ENCODE data around the gene CHST5. TPM values are rescaled to one million over a fixed set of nuclear protein-coding genes. Genes with fewer than 3 reads are reported as not detected.

CHST5 gene
- not detected for total RNA-seq

GRCh38 chr16:75535901-75536300 is at the start of gene CHST5:
Gene CHST5 (minus strand): TSS chr16:75536108. CDS start chr16:75530384, 5,724 bp downstream.
- Histone ChIP-seq H3K27me3 (no peaks in the 10 kb centered on the region), H3K36me3 (no peaks in the 10 kb centered on the region), H3K9me3 (no peaks in the 10 kb centered on the region), H3K4me1 (peaks cover 0 to 3% of the 10 kb centered on the region in 2 donors), H3K27ac (no peak within 1 kb of the TSS), H3K4me3 (peak within 1 kb of the TSS in 1 of 2 donors; percentile 33)
- DNase-seq (ENCODE audit: low spot score in 2 of 2), result no peak
- no peak for TF ChIP-seq CTCF (IDR thresholded peaks at IDR 0.05)
- intact Hi-C loops (cut with DNase I), result no loop called here

- Histone ChIP-seq H3K27me3 (no peaks in the 10 kb centered on the region), H3K27ac (no peak overlapping the region), H3K36me3 (peaks cover 6 to 12% of the 10 kb centered on the region in 2 donors), H3K4me3 (no peak overlapping the region), H3K4me1 (no peaks in the 10 kb centered on the region), H3K9me3 (no peaks in the 10 kb centered on the region)
- no peak for TF ChIP-seq CTCF (IDR thresholded peaks at IDR 0.05)
- intact Hi-C loops (cut with DNase I), result no loop called here
- DNase-seq (ENCODE audit: low spot score in 2 of 2), result no peak
These were observed 48.2 kb upstream of the CHST5 start for GRCh38 chr16:75584108-75584507.

GRCh38 chr16:75579281-75579834 is 43.5 kb upstream of the CHST5 start:
- Histone ChIP-seq H3K27ac (no peak overlapping the region), H3K4me1 (no peaks in the 10 kb centered on the region), H3K36me3 (peaks cover 49 to 54% of the 10 kb centered on the region in 2 donors), H3K27me3 (no peaks in the 10 kb centered on the region), H3K9me3 (no peaks in the 10 kb centered on the region), H3K4me3 (no peak overlapping the region)
- DNase-seq (ENCODE audit: low spot score in 2 of 2), result no peak
- intact Hi-C loops (cut with DNase I), result no loop called here
- no peak for TF ChIP-seq CTCF (IDR thresholded peaks at IDR 0.05)

- H3K9me3 ChIP-seq, result no peaks in the 10 kb centered on the region
- H3K27ac ChIP-seq, result no peak overlapping the region
- H3K27me3 ChIP-seq, result no peaks in the 10 kb centered on the region
- no peak overlapping the region for H3K4me3 ChIP-seq
- no peaks in the 10 kb centered on the region for H3K4me1 ChIP-seq
- TF ChIP-seq CTCF (IDR thresholded peaks at IDR 0.05), result no peak
- intact Hi-C loops (cut with DNase I), result no loop called here
- DNase-seq (ENCODE audit: low spot score in 2 of 2), result no peak
- peaks cover 51 to 60% of the 10 kb centered on the region in 2 donors for H3K36me3 ChIP-seq
These were observed 42.8 kb upstream of the CHST5 start for GRCh38 chr16:75578725-75579124.

GRCh38 chr16:75578212-75578611 is 42.3 kb upstream of the CHST5 start:
- DNase-seq (ENCODE audit: low spot score in 2 of 2), result no peak
- Histone ChIP-seq H3K27me3 (no peaks in the 10 kb centered on the region), H3K4me3 (no peak overlapping the region), H3K27ac (no peak overlapping the region), H3K4me1 (no peaks in the 10 kb centered on the region), H3K36me3 (peaks cover 51 to 63% of the 10 kb centered on the region in 2 donors), H3K9me3 (no peaks in the 10 kb centered on the region)
- TF ChIP-seq CTCF (IDR thresholded peaks at IDR 0.05), result no peak
- intact Hi-C loops (cut with DNase I), result no loop called here

- H3K9me3 ChIP-seq, result no peaks in the 10 kb centered on the region
- H3K4me1 ChIP-seq, result peaks cover 0 to 9% of the 10 kb centered on the region in 2 donors
- no peaks in the 10 kb centered on the region for H3K27me3 ChIP-seq
- intact Hi-C loops (cut with DNase I), result no loop called here
- DNase-seq (ENCODE audit: low spot score in 2 of 2), result peak in 1 of 2 donors; percentile 28
- no peak for TF ChIP-seq CTCF (IDR thresholded peaks at IDR 0.05)
- peaks cover 65 to 81% of the 10 kb centered on the region in 2 donors for H3K36me3 ChIP-seq
- peak overlapping the region in 1 of 2 donors; percentile 41 for H3K27ac ChIP-seq
- H3K4me3 ChIP-seq, result no peak overlapping the region
These were observed 40.5 kb upstream of the CHST5 start for GRCh38 chr16:75576384-75576811.
